Superior temporal gyrus (tissue), 1 donor: Measurements from ENCODE around the gene TIMM10.

Source experiments
- DNase-seq: peaks from one replicate; pipeline ENCODE4 v3.0.0-alpha.2; 2016; ENCODE audit errors: extremely low spot score

Gene TIMM10

DNA sequence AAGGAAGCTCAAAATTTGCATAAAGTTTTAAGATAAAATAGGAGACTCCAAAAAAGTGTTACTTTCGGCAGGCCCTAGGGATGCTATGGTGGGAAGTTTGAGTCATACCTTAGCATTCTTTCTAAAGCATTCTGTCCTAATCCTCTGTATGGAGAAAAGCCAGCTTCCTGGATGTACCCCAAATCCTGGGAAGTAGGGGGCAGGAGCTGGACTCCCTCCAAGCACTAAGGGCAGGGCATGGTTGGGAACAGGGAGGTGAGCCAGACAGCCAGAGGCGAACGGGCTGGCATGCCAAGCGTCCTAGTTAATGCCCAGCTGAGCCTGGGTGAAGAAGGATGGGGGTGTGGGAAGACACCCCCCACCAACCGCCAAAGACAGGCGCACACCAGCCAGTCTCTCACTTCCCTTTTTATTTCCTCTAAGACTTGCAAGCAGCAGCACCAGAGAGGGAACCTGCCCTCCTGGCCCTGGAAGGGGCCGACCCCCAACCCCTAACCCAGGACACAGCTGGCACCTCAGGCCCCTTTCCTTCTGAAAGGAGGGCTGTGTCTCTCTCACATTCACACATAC lies 46.3 kb downstream of the TIMM10 start:
- no peak for DNase-seq

- DNase-seq, result no peak
Measured at GRCh38 chr11:57483562-57483918, 47.0 kb downstream of the TIMM10 start.

DNA sequence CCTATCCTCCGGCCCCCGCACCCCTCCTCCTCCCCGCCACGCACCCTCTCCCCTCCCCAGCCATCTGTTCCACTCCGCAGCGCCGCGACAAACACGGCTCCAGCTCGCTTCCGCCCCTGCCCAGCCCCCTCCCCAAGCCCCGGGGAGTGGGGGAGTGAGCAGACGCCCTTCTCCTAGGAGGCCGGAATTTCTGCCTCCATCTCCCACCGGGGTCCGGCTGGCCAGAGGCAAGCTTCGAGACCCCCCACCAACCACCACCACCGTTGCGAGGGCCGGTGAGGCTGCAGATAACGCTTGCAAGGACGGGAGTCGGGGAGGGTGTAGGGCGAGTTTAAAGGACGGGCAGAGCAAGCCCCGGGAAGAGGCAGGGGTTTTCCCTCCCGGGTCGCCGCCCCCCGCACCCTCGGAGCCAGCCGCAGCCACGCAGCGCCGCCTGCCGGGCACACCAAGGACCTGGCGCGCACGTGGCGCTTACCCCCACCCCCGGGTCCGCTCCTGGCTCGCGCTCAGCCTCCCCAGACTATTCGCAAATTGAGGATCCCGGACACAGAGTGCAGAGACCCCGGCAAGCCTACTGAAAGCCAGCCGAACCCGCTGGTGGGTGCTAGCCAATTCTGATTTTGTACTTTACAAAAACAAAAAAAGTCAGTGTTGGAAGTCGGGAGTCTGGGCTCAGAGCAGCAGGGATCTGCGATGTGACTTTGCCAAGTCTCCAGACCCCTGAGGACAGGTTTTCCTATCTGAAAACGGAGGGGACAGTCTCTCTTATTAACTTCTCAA lies 47.6 kb downstream of the TIMM10 start:
- DNase-seq, result no peak

GRCh38 chr11:57481915-57482781 lies 48.4 kb downstream of the TIMM10 start:
- DNase-seq, result no peak

GRCh38 chr11:57481315-57481714 lies 49.2 kb downstream of the TIMM10 start:
- no peak for DNase-seq

- DNase-seq, result peak; percentile 69
Measured at GRCh38 chr11:57480409-57481137, 50.0 kb downstream of the TIMM10 start.

DNA sequence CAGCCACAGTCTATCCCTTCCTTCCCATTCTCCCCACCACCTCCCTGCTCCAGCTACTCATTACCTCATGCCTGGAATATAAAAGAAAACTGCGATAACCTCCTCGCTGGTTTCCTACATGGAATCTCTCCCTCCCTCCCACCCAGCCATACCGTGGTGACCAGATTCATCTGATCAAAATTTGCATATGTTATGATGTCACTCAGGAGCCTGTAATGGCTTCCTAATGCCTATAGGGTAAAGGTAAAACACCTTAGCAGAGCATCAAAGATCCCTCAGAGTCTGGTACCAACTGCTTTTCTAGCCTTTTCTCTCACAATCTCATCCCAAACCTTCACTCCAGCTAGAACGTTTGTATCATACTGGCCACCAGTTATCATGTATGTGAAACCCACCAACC lies 50.6 kb downstream of the TIMM10 start:
- no peak for DNase-seq

DNA sequence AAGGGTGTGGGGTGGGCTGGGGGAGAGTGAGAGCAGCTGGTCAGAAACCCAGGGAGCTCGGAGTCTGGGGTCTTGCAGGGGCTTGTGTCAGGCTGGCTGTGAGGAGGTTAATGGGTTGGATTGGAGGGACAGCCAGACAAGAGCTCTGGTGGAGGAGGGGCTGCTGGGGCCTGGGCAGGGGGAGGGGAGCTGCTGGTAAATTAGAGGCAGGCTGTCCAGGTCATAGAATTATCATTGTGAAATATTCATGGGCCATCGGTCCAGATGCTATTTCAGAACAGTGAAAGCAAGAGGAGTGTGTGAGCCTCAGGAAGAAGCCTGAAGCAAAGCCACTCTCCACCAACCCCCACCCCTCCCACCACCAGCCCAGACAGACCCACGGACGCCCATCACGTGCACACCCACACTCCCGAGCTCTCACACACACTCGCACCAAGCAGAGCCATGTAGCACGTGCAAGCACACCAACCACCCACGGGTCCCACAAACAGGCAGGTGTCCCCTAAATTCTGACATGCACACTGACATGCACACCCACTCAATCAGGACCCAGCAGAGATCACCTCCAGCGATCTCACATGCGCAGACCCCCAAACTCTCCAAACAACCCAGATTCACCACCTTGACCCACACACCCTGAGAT lies 51.4 kb downstream of the TIMM10 start:
- no peak for DNase-seq
